ENCODE data around the gene PPP1R15B. TPM values are rescaled to one million over a fixed set of nuclear protein-coding genes. Genes with fewer than 3 reads are reported as not detected.

Gene PPP1R15B
- 28.7 and 31.3 TPM in 2 replicates for total RNA-seq

DNA sequence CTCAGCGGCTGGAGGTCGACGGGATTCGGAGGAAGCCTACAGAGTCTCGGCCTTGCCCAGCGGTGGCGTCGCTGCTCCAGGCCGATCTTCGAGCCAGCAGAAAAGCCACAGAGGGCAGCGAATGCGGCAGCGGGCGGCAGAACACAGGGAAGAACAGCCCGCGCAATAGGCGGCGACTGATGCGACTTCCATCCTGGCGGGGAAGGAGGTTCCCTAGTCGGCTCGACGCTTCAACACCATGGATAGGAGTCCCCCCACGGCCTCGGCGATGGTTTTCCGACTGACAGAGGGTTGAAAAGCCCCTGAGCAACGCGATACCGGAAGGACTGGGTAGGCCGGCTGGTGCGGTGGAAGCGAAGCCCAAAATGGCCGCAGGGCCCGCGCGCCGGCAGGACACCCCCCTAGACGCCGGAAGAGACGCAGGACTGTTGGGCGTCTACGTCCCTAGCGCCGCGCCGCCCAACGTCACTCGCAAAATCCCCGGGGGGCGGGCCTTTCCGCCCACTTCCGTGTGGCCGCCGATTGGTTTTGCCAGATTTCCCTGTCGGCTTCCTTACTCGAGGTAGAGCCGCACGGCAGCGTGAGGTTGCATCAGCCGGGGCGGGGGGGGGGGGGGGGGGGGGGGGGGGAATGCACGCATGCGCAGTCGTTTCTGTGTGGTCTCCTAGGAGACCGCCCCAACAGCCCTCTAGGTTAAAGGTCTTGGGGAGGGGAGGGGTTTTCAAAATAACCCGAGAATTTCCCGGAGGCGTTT lies at the start of gene PPP1R15B:
Gene PPP1R15B, minus strand, starts transcription at position 367 of the 754 bp plus-strand sequence. CDS start 406 bp downstream, outside the sequence.

GRCh38 chr1:204359474-204360255 lies 52.0 kb downstream of the PPP1R15B start, which contains the start of gene PLEKHA6:
TSS of gene PLEKHA6 (minus strand) at chr1:204359929. CDS start at chr1:204273727, 86,202 bp downstream.

Other genes starting within 250 kb of the PPP1R15B start
- gene REN, start 245.5 kb downstream of the PPP1R15B start, total RNA-seq = not detected in 2 replicates
- gene KISS1, start 215.3 kb downstream of the PPP1R15B start, total RNA-seq = not detected in 2 replicates
- gene GOLT1A, start 197.8 kb downstream of the PPP1R15B start, total RNA-seq = 0.26 TPM in 1 of 2 replicates, not detected in the other
- 1.3 and 3.7 TPM in 2 replicates for gene PLEKHA6, start 51.9 kb downstream of the PPP1R15B start, total RNA-seq
- gene PIK3C2B, start 83.0 kb upstream of the PPP1R15B start, total RNA-seq = 1.2 and 2.5 TPM in 2 replicates
- gene MDM4, start 104.6 kb upstream of the PPP1R15B start, total RNA-seq = 7.0 and 20.3 TPM in 2 replicates

Data from epithelial cell of alveolus of lung (primary cell).